ENCODE results near the gene SPECC1L. TPM values are rescaled to one million over a fixed set of nuclear protein-coding genes. Genes with fewer than 3 reads are reported as not detected.
A peak's percentile ranks its signal among the peaks of the same experiment; 100 is the strongest.
"Not testable (repeated sequence)": the region's sequence is repeated elsewhere in the genome, so short reads cannot be mapped to it uniquely, and the experiment has no call there.

The SPECC1L gene
- 86.2 TPM for total RNA-seq

DNA sequence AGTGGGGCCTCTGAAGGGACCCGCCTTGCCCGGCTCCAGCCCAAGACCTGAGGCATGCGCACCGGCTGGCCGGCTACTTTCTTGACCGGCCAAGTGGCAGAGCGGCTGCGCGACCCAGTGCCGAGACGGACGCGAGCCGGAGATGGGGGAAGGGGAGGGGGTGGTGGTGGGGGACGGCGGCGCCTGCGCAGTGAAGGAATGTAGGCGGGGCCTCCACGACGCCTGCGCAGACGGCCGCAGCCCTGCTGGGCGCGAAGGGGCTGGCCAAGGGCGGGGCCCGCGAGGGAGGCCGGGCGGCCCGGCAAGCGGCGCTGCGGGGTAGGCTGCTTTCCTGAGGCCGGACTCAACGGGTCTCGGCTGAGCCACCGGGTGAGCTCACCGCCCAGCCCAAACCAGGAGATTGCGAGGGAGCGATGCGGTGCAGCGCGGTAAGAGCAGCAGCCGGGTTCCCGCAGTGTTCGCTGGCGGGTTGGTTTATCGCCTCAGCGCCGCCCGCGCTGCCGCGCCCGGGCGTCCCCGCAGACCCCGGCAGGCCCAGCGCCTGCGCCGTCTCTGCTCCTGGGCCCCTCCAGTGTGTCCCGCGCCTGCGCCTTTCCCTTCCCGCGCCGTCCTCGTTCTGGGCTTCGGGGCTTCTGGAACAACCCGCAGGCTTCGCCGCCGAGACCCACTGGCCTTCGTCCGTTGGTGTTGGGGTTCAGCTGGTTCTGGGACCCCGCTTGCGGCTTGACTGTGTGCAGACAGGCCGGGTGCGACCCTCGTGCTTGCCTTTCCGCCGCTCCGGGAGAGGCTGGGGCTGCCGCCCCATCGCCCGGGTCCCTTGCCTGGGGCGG is at the start of gene SPECC1L:
TSS of gene SPECC1L (plus strand) at position 276 of the 830 bp plus-strand sequence. CDS start 31,401 bp downstream, outside the sequence.
- ATAC-seq: peak; percentile 96
- intact Hi-C loops (cut with DNase I): no loop called here

GRCh38 chr22:24224468-24224867 is 46.2 kb upstream of the SPECC1L start:
- no peak for ATAC-seq
- intact Hi-C loops (cut with DNase I): no loop called here
- no peak for DNase-seq (ENCODE audit: low spot score)

More for the DNA sequence above, at the start of gene SPECC1L:
- peak; percentile 96 for DNase-seq (ENCODE audit: low spot score)

- DNase-seq (ENCODE audit: low spot score) (no peak), ATAC-seq (peak; percentile 41)
- intact Hi-C loops (cut with DNase I): no loop called here
These were observed 45.5 kb upstream of the SPECC1L start for GRCh38 chr22:24225044-24225601.

GRCh38 chr22:24225951-24226350 is 44.7 kb upstream of the SPECC1L start:
- intact Hi-C loops (cut with DNase I): no loop called here
- DNase-seq (ENCODE audit: low spot score): no peak
- no peak for ATAC-seq

- ATAC-seq (no peak), DNase-seq (ENCODE audit: low spot score) (no peak)
- intact Hi-C loops (cut with DNase I): no loop called here
These were observed 39.5 kb upstream of the SPECC1L start for GRCh38 chr22:24230911-24231656.

- ATAC-seq (no peak), DNase-seq (ENCODE audit: low spot score) (no peak)
- intact Hi-C loops (cut with DNase I): no loop called here
These were observed 38.9 kb upstream of the SPECC1L start for GRCh38 chr22:24231706-24232105.

DNA sequence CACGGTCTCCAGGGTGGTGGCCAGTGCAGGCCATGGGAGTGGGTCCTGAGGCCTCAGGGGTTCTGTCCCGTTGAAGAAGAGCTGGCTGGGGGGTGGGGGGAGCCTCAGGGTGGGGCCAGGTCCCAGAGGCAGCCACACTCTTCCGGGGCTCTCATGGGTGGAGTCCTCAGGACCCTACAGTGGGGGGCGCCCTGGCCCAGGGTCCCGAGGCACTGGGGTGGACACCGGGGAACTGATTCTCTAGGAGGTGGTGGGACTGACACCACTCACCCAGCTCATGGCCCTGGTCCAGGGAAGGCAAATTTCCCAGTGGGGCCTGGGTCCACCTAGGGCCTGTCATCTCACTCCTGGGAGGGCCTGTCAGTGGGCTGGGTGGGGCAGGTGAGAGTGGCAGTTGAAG is 38.5 kb upstream of the SPECC1L start:
- no peak for DNase-seq (ENCODE audit: low spot score)

DNA sequence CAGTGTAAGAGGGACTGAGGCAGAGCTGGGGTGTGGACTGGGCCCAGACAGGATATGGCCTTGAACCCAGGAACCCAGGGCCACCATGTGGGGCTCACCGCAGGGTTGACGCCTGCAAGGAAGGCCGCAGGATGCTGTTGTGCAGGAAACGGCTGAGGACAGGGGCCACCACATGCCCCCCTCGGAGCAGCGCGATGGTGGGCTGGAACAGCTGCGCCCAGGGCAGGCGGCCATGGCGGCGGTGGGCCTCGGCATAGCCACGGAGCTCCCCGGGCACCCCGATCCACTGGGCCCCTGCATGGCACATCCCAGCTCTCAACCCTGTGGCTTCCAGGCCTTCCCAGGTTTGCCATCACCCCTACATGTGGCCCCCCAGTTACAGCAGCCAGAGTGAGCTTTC is 37.9 kb upstream of the SPECC1L start:
- DNase-seq (ENCODE audit: low spot score) (no peak), ATAC-seq (no peak)
- intact Hi-C loops (cut with DNase I): no loop called here

More for the DNA sequence above, 38.5 kb upstream of the SPECC1L start:
- no peak for ATAC-seq
- intact Hi-C loops (cut with DNase I): no loop called here

GRCh38 chr22:24233235-24233634 is 37.4 kb upstream of the SPECC1L start:
- DNase-seq (ENCODE audit: low spot score): no peak
- no peak for ATAC-seq
- intact Hi-C loops (cut with DNase I): no loop called here

- DNase-seq (ENCODE audit: low spot score) (no peak), ATAC-seq (no peak)
- intact Hi-C loops (cut with DNase I): no loop called here
These were observed 36.8 kb upstream of the SPECC1L start for GRCh38 chr22:24233816-24234215.

GRCh38 chr22:24235315-24235714 is 35.3 kb upstream of the SPECC1L start:
- intact Hi-C loops (cut with DNase I): no loop called here
- DNase-seq (ENCODE audit: low spot score) (no peak), ATAC-seq (no peak)

- no peak for ATAC-seq
- no peak for DNase-seq (ENCODE audit: low spot score)
- intact Hi-C loops (cut with DNase I): no loop called here
These were observed 34.0 kb upstream of the SPECC1L start for GRCh38 chr22:24236656-24237055.

DNA sequence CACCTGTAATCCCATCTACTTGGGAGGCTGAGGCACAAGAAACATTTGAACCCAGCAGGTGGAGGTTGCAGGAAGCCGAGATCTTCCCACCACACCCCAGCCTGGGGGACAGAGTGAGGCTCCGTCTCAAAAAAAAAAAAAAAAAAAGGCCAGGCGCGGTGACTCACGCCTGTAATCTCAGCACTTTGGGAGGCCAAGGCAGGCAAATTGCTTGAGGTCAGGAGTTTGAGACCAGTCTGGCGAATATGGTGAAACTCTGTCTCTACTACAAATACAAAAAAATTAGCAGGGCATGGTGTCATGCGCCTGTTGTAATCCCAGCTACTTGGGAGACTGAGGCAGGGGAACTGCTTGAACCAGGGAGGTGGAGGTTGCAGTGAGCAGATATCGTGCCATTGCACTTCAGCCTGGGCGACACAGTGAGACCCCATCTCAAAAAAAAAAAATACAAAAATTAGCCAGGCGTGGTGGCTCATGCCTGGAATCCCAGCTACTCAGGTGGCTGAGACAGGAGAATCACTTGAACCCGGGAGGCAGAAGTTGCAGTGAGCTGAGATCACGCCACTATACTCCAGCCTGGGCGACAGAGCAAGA is 32.4 kb upstream of the SPECC1L start:
- ATAC-seq; DNase-seq (ENCODE audit: low spot score); intact Hi-C loops (cut with DNase I): not testable (repeated sequence)

- ATAC-seq: no peak
- intact Hi-C loops (cut with DNase I): no loop called here
- no peak for DNase-seq (ENCODE audit: low spot score)
These were observed 30.2 kb upstream of the SPECC1L start for GRCh38 chr22:24240381-24240780.

DNA sequence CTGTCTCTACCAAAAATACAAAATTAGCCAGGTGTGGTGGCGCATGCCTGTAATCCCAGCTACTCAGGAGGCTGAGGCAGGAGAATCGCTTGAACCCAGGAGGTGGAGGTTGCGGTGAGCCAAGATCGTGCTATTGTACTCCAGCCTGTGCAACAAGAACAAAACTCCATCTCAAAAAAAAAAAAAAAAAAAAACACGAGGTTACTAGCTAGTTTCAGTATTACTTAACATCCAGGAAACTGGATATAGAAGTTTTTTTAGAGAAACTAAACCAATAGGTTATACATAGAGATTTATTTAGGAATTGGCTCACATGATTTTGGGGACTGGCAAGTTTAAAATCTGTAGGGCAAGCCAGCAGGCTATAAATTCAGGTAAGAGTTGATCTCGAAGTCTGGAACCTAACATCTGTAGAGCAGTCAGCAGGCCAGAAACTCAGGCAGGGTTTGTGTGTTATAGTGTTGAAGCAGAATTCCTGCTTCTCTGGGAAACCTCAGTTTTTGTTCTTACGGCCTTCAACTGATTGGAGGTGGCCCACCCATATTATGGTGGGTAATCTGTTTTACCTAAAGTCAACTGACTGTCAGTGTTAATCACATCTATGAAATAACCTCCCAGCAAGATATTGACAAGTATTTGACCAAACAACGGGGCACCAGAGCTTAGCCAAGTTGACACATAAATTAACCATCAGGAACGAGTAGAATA is 29.5 kb upstream of the SPECC1L start:
- ATAC-seq; DNase-seq (ENCODE audit: low spot score); intact Hi-C loops (cut with DNase I): not testable (repeated sequence)

- DNase-seq (ENCODE audit: low spot score); ATAC-seq; intact Hi-C loops (cut with DNase I): not testable (repeated sequence)
These were observed 27.2 kb upstream of the SPECC1L start for GRCh38 chr22:24243417-24243816.

GRCh38 chr22:24244144-24244787 is 26.4 kb upstream of the SPECC1L start:
- intact Hi-C loops (cut with DNase I): no loop called here
- DNase-seq (ENCODE audit: low spot score): no peak
- peak; percentile 20 for ATAC-seq

DNA sequence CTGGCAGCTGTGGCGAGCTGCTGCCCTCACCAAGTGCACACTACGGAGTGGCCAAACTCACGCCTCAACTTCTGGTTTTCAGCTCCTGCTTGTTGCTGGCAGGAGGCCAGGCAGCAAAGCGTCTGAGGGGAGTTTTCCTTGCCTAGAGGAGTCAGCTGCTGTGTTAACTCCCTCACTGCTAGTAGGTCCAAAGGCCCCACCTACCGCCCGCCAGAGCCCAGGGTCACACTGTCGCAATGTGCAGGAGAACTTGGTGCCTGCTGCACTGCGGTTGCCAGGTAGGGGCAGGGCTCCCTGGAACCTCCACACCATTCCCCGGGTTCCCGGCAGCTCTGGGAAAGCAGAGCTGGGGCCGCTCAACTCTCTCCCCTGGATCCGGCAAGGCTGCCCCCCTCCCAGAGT is 25.6 kb upstream of the SPECC1L start, which contains the start of gene GGT5:
TSS of gene GGT5 (minus strand) at position 53 of the 402 bp plus-strand sequence. CDS start 357 bp downstream, outside the sequence.
- intact Hi-C loops (cut with DNase I): loop anchor here (5.0 kb wide), 1 partner anchor 53 kb away; no protein-coding TSS in a partner anchor
- not testable (repeated sequence) for DNase-seq (ENCODE audit: low spot score); ATAC-seq

Measured in sciatic nerve (tissue), 2 donors.